Nephron progenitor cell (in vitro differentiated cells): Measurements from ENCODE around the gene PTPRZ1.

ENCODE experiments used
- DNase-seq: peaks from one replicate; pipeline ENCODE4 v3.0.0; 2021
- H3K27ac Mint-ChIP-seq: 2 replicates; pipeline ENCODE4 v1.8.0; 2021; ENCODE audit warnings: mild to moderate bottlenecking, moderate library complexity, mixed read lengths
- H3K27me3 Mint-ChIP-seq: 2 replicates; pipeline ENCODE4 v1.8.0; 2021; ENCODE audit warnings: mild to moderate bottlenecking, low read depth, mixed read lengths; ENCODE audit not compliant: poor library complexity
- H3K36me3 Mint-ChIP-seq: 2 replicates; pipeline ENCODE4 v1.8.0; 2021; ENCODE audit warnings: low read depth, mixed read lengths
- H3K4me1 Mint-ChIP-seq: 2 replicates; pipeline ENCODE4 v1.8.0; 2021; ENCODE audit warnings: mixed read lengths
- H3K4me3 Mint-ChIP-seq: 2 replicates; pipeline ENCODE4 v1.8.0; 2021; ENCODE audit warnings: mild to moderate bottlenecking, moderate library complexity, mixed read lengths
- H3K9me3 Mint-ChIP-seq: 2 replicates; pipeline ENCODE4 v1.8.0; 2021; ENCODE audit warnings: mild to moderate bottlenecking, moderate library complexity, mixed read lengths
- TF ChIP-seq, protein P1 (sequence below): fragments of 200-600 bp; sonication (generic); IDR thresholded peaks from 2 replicates; pipeline ENCODE4 v1.5.0; 2021; ENCODE audit warnings: antibody characterized with exemption

Gene PTPRZ1

GRCh38 chr7:122063146-122063545, 190.2 kb downstream of the PTPRZ1 start:
- no peak overlapping the region for H3K4me3 Mint-ChIP-seq
- TF ChIP-seq, protein P1, sequence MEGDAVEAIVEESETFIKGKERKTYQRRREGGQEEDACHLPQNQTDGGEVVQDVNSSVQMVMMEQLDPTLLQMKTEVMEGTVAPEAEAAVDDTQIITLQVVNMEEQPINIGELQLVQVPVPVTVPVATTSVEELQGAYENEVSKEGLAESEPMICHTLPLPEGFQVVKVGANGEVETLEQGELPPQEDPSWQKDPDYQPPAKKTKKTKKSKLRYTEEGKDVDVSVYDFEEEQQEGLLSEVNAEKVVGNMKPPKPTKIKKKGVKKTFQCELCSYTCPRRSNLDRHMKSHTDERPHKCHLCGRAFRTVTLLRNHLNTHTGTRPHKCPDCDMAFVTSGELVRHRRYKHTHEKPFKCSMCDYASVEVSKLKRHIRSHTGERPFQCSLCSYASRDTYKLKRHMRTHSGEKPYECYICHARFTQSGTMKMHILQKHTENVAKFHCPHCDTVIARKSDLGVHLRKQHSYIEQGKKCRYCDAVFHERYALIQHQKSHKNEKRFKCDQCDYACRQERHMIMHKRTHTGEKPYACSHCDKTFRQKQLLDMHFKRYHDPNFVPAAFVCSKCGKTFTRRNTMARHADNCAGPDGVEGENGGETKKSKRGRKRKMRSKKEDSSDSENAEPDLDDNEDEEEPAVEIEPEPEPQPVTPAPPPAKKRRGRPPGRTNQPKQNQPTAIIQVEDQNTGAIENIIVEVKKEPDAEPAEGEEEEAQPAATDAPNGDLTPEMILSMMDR: no peak
- no peak overlapping the region for H3K27ac Mint-ChIP-seq
- no peaks in the 10 kb centered on the region for H3K4me1 Mint-ChIP-seq
- no peaks in the 10 kb centered on the region for H3K36me3 Mint-ChIP-seq
- H3K27me3 Mint-ChIP-seq: no peaks in the 10 kb centered on the region
- no peak for DNase-seq
- no peaks in the 10 kb centered on the region for H3K9me3 Mint-ChIP-seq

GRCh38 chr7:122064971-122065370, 192.0 kb downstream of the PTPRZ1 start:
- H3K4me1 Mint-ChIP-seq: no peaks in the 10 kb centered on the region
- DNase-seq: no peak
- H3K4me3 Mint-ChIP-seq: no peak overlapping the region
- no peaks in the 10 kb centered on the region for H3K9me3 Mint-ChIP-seq
- H3K27ac Mint-ChIP-seq: no peak overlapping the region
- no peaks in the 10 kb centered on the region for H3K27me3 Mint-ChIP-seq
- no peaks in the 10 kb centered on the region for H3K36me3 Mint-ChIP-seq
- TF ChIP-seq, protein P1: no peak

- H3K27me3 Mint-ChIP-seq: no peaks in the 10 kb centered on the region
- H3K4me3 Mint-ChIP-seq: no peak overlapping the region
- H3K27ac Mint-ChIP-seq: no peak overlapping the region
- TF ChIP-seq, protein P1: no peak
- DNase-seq: no peak
- no peaks in the 10 kb centered on the region for H3K9me3 Mint-ChIP-seq
- H3K4me1 Mint-ChIP-seq: no peaks in the 10 kb centered on the region
- no peaks in the 10 kb centered on the region for H3K36me3 Mint-ChIP-seq
Observed at GRCh38 chr7:122067077-122067476, 194.1 kb downstream of the PTPRZ1 start.

GRCh38 chr7:122068046-122068445, 195.1 kb downstream of the PTPRZ1 start:
- Mint-ChIP-seq H3K27ac (no peak overlapping the region), H3K4me3 (no peak overlapping the region), H3K9me3 (no peaks in the 10 kb centered on the region), H3K27me3 (no peaks in the 10 kb centered on the region), H3K36me3 (peaks cover 4% of the 10 kb centered on the region), H3K4me1 (no peaks in the 10 kb centered on the region)
- no peak for DNase-seq
- TF ChIP-seq, protein P1: no peak

- H3K27me3 Mint-ChIP-seq: no peaks in the 10 kb centered on the region
- peaks cover 13% of the 10 kb centered on the region for H3K36me3 Mint-ChIP-seq
- H3K9me3 Mint-ChIP-seq: no peaks in the 10 kb centered on the region
- no peaks in the 10 kb centered on the region for H3K4me1 Mint-ChIP-seq
- DNase-seq: no peak
- no peak overlapping the region for H3K4me3 Mint-ChIP-seq
- H3K27ac Mint-ChIP-seq: no peak overlapping the region
- TF ChIP-seq, protein P1: no peak
Observed at GRCh38 chr7:122068999-122069398, 196.0 kb downstream of the PTPRZ1 start.

GRCh38 chr7:122070062-122070461, 197.1 kb downstream of the PTPRZ1 start:
- H3K27me3 Mint-ChIP-seq: no peaks in the 10 kb centered on the region
- peaks cover 6% of the 10 kb centered on the region for H3K9me3 Mint-ChIP-seq
- no peak overlapping the region for H3K27ac Mint-ChIP-seq
- no peak overlapping the region for H3K4me3 Mint-ChIP-seq
- peaks cover 24% of the 10 kb centered on the region for H3K36me3 Mint-ChIP-seq
- H3K4me1 Mint-ChIP-seq: no peaks in the 10 kb centered on the region
- no peak for DNase-seq
- TF ChIP-seq, protein P1: no peak
